Activated CD8-positive, alpha-beta memory T cell treated with anti-CD3 and anti-CD28 coated beads, Interleukin-2, amount 10 ng/mL, durations not matched to agents 7 days and 5 days (primary cell): ENCODE measurements around the gene ASB11. TPM values are rescaled to one million over a fixed set of nuclear protein-coding genes. Genes with fewer than 3 reads are reported as not detected.
"Not testable (repeated sequence)": the region's sequence is repeated elsewhere in the genome, so short reads cannot be mapped to it uniquely, and the experiment has no call there.

ENCODE experiments used
- ATAC-seq: fragments of 150-1000 bp; cut with Tn5 transposase; one replicate; pipeline ENCODE4 v1.10.0; 2021; ENCODE audit warnings: moderate library complexity
- CTCF ChIA-PET: fragments of 350-600 bp; sonication (Branson Sonifier 250); formaldehyde crosslinking; loops from one replicate; lab custom pipeline; 2021; ENCODE audit warnings: antibody characterized with exemption; lab: Charles Lee
- DNase-seq: peaks from one replicate; pipeline ENCODE4 v3.0.0-alpha.2; 2020
- H3K27ac Mint-ChIP-seq: one replicate; pipeline ENCODE4 v1.8.0; 2021; ENCODE audit warnings: mild to moderate bottlenecking, mixed read lengths
- H3K27me3 Mint-ChIP-seq: one replicate; pipeline ENCODE4 v1.8.0; 2021; ENCODE audit warnings: mixed read lengths
- H3K36me3 Mint-ChIP-seq: one replicate; pipeline ENCODE4 v1.8.0; 2021; ENCODE audit warnings: mild to moderate bottlenecking, mixed read lengths
- H3K4me1 Mint-ChIP-seq: one replicate; pipeline ENCODE4 v1.8.0; 2021; ENCODE audit warnings: mixed read lengths
- H3K4me3 Mint-ChIP-seq: one replicate; pipeline ENCODE4 v1.8.0; 2021; ENCODE audit warnings: mild to moderate bottlenecking, moderate library complexity, mixed read lengths
- H3K9me3 Mint-ChIP-seq: one replicate; pipeline ENCODE4 v1.8.0; 2022; ENCODE audit warnings: low read depth, mixed read lengths
- total RNA-seq, 2 experiments: library from RNA; stranded (reverse); gene quantifications; one replicate each; pipeline ENCODE4 v1.2.3, GENCODE V29; 2021

The ASB11 gene
- total RNA-seq, 2 experiments from 2014 or later = not detected

DNA sequence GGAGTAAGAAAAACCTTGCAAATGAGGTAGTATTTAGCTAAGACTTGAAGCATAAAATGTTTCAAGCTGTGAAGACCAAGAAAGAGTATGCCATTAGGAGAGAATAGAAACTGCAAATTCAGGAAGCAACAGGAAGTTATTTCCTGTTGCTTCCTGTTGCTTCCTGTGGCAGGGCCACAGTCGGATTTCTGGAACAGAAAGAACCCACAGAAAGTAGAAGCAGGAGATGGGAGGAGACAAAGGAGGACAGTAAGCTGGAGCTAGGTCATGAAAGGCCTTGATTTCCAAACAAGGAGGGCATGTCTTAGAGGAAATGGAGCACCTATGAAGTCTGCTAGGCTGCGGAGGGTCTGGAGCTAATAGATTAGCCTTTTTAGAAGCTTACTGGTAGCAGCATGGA lies 17.2 kb downstream of the ASB11 start:
- H3K4me3 Mint-ChIP-seq = no peak overlapping the region
- ATAC-seq = no peak
- H3K36me3 Mint-ChIP-seq = no peaks in the 10 kb centered on the region
- H3K4me1 Mint-ChIP-seq = peaks cover 18% of the 10 kb centered on the region
- CTCF ChIA-PET = interaction anchor here (0.7 to 0.9 kb wide), 2 partner anchors 13 to 17 kb away, joined by 3 read pairs; no protein-coding TSS in a partner anchor
- DNase-seq = no peak
- no peak overlapping the region for H3K27ac Mint-ChIP-seq
- H3K9me3 Mint-ChIP-seq = no peaks in the 10 kb centered on the region
- peaks cover 2% of the 10 kb centered on the region for H3K27me3 Mint-ChIP-seq

DNA sequence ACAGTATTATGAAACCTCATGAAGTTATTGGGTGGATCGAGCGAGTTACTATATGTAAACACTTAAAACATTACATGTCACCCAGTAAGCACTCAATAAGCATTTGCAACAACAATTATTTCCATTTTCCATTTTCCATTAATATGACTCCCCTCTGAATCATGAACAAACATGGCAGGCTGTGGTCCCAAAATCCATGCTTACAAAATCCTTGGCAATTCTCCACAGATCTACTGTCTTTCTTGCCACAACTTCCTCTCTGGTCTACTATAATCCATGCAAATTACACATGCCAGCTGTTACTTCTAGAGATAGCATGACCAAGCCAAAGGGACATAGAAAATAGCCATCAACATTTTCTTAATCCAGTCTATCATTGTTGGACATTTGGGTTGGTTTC lies 22.0 kb downstream of the ASB11 start:
- no peak overlapping the region for H3K4me3 Mint-ChIP-seq
- no peaks in the 10 kb centered on the region for H3K9me3 Mint-ChIP-seq
- no peak overlapping the region for H3K27ac Mint-ChIP-seq
- no peaks in the 10 kb centered on the region for H3K36me3 Mint-ChIP-seq
- CTCF ChIA-PET = no interaction called here
- no peaks in the 10 kb centered on the region for H3K27me3 Mint-ChIP-seq
- peaks cover 3% of the 10 kb centered on the region for H3K4me1 Mint-ChIP-seq
- DNase-seq (no peak), ATAC-seq (no peak)

DNA sequence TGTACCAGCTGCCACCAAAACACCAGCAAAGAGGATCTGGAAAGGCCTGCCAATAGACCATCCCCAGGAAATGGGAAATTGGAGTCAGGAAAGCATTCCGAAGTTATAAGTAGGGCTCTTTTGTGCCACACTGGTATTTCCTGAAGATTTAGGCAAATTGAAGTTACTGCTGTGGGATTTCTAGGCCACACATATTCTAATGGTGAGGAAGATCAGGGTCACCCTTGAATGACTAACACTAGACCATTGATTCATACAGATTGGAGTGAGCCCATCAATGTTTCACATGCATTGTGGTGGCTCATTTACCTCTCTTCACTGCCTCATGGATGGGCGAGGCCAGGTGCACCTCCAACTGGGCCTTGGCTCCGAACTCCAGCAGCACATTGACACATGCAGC lies 22.6 kb downstream of the ASB11 start:
- ATAC-seq (no peak), DNase-seq (no peak)
- H3K4me1 Mint-ChIP-seq = peaks cover under 1% of the 10 kb centered on the region
- CTCF ChIA-PET = no interaction called here
- H3K27me3 Mint-ChIP-seq = no peaks in the 10 kb centered on the region
- no peak overlapping the region for H3K27ac Mint-ChIP-seq
- no peaks in the 10 kb centered on the region for H3K36me3 Mint-ChIP-seq
- H3K9me3 Mint-ChIP-seq = no peaks in the 10 kb centered on the region
- no peak overlapping the region for H3K4me3 Mint-ChIP-seq

DNA sequence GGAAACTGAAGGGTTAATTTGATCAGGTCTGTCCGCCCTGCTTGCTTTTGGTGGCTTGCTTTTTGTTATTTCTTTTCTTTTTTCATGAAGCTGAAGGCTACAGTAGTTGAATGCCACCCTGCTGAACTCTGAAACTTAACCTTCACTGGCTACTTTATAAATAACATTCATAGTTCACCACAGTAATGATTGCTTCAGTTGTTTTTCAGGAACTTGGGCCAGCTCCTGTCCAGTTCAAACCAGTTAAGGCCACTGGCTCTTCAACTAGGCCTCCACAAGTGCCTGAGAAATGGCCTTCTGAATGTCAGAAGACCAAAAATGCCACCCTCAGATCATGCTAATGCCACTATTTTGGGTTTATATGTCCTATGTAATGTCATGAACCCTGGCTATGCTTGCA lies 37.8 kb downstream of the ASB11 start:
- DNase-seq (no peak), ATAC-seq (no peak)
- H3K27ac Mint-ChIP-seq = no peak overlapping the region
- no peaks in the 10 kb centered on the region for H3K9me3 Mint-ChIP-seq
- no peak overlapping the region for H3K4me3 Mint-ChIP-seq
- no peaks in the 10 kb centered on the region for H3K4me1 Mint-ChIP-seq
- CTCF ChIA-PET = no interaction called here
- peaks cover 8% of the 10 kb centered on the region for H3K27me3 Mint-ChIP-seq
- H3K36me3 Mint-ChIP-seq = no peaks in the 10 kb centered on the region

DNA sequence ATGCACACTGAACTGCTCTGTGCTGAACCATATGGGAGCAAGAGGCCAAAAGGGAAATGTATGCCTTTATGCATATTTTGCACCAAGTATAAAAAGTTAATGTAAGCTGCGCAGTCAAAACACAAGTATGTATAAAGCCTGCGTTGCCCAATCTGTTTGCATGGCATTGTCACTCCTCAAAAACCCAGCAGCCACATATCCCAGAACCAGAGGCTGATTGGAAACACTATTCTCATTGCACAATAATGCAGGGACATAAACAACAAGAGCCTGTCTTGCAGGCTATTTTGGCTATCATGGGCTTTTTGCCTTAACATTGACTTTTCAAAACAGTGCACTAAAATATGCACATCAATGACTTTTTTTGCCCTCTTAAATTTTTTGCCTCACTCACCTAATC lies 40.5 kb downstream of the ASB11 start:
- H3K27ac Mint-ChIP-seq = no peak overlapping the region
- H3K4me3 Mint-ChIP-seq = no peak overlapping the region
- CTCF ChIA-PET = no interaction called here
- ATAC-seq (no peak), DNase-seq (no peak)
- H3K9me3 Mint-ChIP-seq = no peaks in the 10 kb centered on the region
- H3K4me1 Mint-ChIP-seq = peaks cover 3% of the 10 kb centered on the region
- H3K27me3 Mint-ChIP-seq = peaks cover 2% of the 10 kb centered on the region
- H3K36me3 Mint-ChIP-seq = no peaks in the 10 kb centered on the region

DNA sequence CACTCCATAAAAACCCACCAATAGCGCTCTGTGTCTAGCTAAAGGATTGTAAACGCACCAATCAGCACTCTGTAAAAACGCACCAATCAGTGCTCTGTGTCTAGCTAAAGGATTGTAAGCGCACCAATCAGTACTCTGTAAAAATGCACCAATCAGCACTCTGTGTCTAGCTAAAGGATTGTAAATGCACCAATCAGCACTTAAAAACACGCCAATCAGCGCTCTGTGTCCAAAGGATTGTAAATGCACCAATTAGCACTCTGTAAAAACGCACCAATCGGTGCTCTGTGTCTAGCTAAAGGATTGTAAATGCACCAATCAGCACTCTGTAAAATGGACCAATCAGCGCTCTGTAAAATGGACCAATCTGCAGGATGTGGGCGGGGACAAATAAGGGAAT lies 42.2 kb downstream of the ASB11 start:
- H3K36me3 Mint-ChIP-seq, H3K4me3 Mint-ChIP-seq, DNase-seq, H3K27ac Mint-ChIP-seq, H3K27me3 Mint-ChIP-seq, H3K4me1 Mint-ChIP-seq, H3K9me3 Mint-ChIP-seq, ATAC-seq: not testable (repeated sequence)
- CTCF ChIA-PET = interaction anchor here (0.7 kb wide), 1 partner anchor 66 kb away, joined by 3 read pairs; no protein-coding TSS in a partner anchor

DNA sequence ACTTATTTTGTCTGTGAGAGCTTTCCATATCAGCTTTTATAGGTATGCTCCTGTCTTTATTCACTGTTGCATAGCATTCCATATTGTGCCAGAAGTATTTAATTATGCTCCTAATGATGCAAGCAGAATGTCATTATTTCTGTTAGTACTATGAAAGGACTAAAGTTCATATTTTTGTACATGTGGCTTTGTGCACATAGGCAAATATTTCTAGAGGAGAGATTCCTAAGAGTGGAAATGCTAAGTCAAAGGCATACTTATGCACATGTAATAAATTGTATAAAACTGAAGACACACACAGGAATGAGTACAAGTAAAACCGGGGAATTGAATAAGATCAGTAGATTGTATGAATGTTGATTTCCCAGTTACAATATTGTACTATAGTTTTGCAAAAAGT lies 43.7 kb downstream of the ASB11 start:
- peaks cover 2% of the 10 kb centered on the region for H3K27me3 Mint-ChIP-seq
- DNase-seq (no peak), ATAC-seq (no peak)
- no peaks in the 10 kb centered on the region for H3K36me3 Mint-ChIP-seq
- CTCF ChIA-PET = no interaction called here
- H3K9me3 Mint-ChIP-seq = no peaks in the 10 kb centered on the region
- no peak overlapping the region for H3K4me3 Mint-ChIP-seq
- H3K4me1 Mint-ChIP-seq = peaks cover 6% of the 10 kb centered on the region
- no peak overlapping the region for H3K27ac Mint-ChIP-seq

DNA sequence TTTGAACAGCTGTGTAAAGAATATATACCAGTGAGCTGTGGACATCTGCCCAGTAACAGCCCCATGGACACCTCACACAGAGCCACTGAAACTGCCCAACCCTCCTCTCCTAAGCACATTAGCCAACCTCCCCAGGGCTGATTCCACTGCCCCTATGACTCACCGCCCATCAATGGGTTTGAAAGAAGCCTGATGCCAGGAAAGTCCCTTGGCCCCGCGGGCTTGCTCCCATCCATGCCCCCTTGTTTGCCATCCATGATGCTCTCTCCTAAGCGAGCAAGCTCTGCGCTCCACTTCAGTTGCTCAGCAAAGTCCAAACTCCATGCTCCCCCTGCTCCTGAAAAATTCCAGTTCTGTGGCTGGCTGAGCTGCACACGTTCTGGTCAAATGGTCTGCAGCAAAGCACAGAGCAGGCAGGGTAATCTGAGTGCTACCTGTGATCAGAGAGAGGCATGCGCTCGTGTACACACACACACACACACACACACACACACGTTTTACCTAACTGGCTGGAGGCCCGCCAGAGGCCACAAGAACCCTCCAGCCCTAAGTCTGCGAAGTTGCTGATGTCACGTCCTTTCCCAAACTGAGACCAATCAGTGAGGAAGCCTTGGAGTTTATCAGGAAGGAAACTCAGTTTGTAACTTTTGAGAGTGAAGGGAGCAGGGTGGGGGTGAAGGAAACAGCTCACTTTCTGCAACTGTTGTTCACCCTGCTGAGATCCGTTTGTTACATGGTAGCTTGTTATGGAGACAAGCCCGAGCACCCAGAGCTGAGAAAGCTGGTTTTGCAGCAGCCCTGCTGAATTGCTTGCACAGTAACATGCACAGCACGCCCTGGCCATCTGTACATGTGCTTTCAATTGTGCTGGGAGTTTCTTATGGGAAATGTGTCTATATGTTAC lies 45.6 kb downstream of the ASB11 start, which contains the start of gene ASB9:
ASB9 (minus strand) TSS at position 466 of the 904 bp plus-strand sequence; CDS start at position 257, 209 bp downstream.
- Mint-ChIP-seq H3K4me1 (peaks cover 6% of the 10 kb centered on the region), H3K27me3 (peaks cover 2% of the 10 kb centered on the region), H3K27ac (no peak within 1 kb of the TSS), H3K9me3 (no peaks in the 10 kb centered on the region), H3K36me3 (no peaks in the 10 kb centered on the region), H3K4me3 (no peak within 1 kb of the TSS)
- CTCF ChIA-PET = no interaction called here
- no peak for ATAC-seq
- DNase-seq = no peak

DNA sequence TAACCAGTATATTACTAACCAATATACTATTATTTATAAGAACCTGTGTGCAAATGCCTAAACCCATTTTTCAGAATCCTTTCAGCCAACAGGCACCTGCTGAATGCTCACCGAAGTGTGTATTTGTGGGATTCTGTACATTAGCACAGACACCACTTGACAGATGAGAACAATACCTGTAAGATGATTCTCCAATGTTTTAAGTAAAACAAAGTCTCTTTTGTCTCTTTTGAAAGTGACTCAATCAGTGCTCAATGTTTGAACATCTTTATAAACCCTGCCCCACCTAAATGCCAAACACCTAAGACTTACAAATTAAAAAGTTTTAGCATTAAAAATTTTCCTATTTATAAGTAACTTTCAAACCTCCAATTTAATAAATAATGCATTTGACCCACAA lies 46.3 kb downstream of the ASB11 start:
- H3K27me3 Mint-ChIP-seq = no peaks in the 10 kb centered on the region
- H3K4me1 Mint-ChIP-seq = peaks cover 6% of the 10 kb centered on the region
- no peak for ATAC-seq
- DNase-seq = no peak
- no peak overlapping the region for H3K27ac Mint-ChIP-seq
- no peak overlapping the region for H3K4me3 Mint-ChIP-seq
- H3K9me3 Mint-ChIP-seq = no peaks in the 10 kb centered on the region
- no peaks in the 10 kb centered on the region for H3K36me3 Mint-ChIP-seq
- CTCF ChIA-PET = no interaction called here

DNA sequence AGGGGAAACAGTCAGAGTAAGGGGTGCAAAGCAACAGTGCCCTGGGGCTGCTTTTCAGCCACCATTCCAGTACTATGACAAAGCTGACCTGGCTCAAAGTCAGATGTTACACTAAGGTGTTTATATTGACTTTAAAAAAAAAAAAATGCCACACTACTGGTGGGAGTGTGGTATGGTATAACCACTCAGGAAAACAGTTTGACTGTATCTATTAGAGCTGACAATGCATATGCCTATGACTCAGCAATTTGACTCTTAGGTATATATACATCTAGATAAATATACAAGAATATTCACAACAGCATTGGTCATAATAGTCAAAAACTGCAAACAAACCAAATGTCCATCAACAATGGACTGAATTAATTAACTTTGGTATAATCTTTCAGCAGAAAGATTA lies 60.6 kb downstream of the ASB11 start:
- CTCF ChIA-PET = interaction anchor here (1.0 kb wide), 1 partner anchor 12 kb away, joined by 3 read pairs; no protein-coding TSS in a partner anchor
- H3K27me3 Mint-ChIP-seq = peaks cover 3% of the 10 kb centered on the region
- no peak for ATAC-seq

DNA sequence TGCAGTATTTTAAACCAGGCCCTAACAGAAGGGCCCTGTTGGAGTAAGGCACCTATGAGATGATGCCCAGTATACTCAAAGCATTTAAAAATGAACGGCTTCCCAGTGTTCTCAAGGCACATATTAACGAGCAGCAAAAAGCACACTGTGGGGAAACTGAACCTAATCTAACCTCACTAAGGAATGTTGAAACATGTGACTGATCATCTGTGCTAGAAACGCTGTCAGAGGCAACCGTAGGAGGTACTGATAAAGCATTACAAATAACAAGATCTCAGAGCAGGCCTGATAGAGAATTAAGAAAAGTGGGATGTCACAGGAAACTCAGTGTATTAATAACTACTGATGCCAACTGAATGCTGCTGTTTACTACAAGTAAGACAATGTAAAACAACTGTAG lies 69.5 kb downstream of the ASB11 start:
- CTCF ChIA-PET = no interaction called here
- ATAC-seq (no peak), DNase-seq (no peak)
- Mint-ChIP-seq H3K27me3 (no peaks in the 10 kb centered on the region), H3K4me1 (peaks cover 7% of the 10 kb centered on the region), H3K27ac (no peak overlapping the region), H3K9me3 (no peaks in the 10 kb centered on the region), H3K36me3 (no peaks in the 10 kb centered on the region), H3K4me3 (no peak overlapping the region)

More for the DNA sequence above, 60.6 kb downstream of the ASB11 start:
- H3K4me3 Mint-ChIP-seq = no peak overlapping the region
- H3K27ac Mint-ChIP-seq = no peak overlapping the region
- H3K4me1 Mint-ChIP-seq = no peaks in the 10 kb centered on the region
- no peak for DNase-seq
- no peaks in the 10 kb centered on the region for H3K36me3 Mint-ChIP-seq
- H3K9me3 Mint-ChIP-seq = no peaks in the 10 kb centered on the region

DNA sequence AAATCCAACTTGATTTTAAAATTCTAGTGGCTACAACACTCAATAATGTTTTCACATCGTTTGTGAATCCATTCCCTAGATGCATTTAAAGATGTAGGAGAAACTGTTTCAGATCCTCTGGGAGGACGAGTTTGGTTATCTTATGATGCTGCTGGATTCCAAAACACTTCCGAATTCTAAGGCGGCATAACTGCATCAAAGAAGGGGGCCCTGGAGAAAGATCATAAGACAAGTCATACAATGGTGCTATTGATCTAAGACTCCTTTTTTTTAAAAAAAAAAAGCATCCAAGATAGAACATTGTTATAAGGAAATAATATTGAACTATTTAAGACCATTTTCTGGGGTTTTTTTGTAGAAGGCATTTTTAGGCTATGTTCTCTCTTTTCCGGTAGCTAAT lies 71.0 kb downstream of the ASB11 start:
- CTCF ChIA-PET = interaction anchor here (1.4 kb wide), 1 partner anchor 83 kb away, joined by 3 read pairs; no protein-coding TSS in a partner anchor
- no peak for DNase-seq
- no peaks in the 10 kb centered on the region for H3K9me3 Mint-ChIP-seq
- H3K4me3 Mint-ChIP-seq = no peak overlapping the region
- no peak overlapping the region for H3K27ac Mint-ChIP-seq
- H3K4me1 Mint-ChIP-seq = peaks cover 7% of the 10 kb centered on the region
- ATAC-seq = no peak
- no peaks in the 10 kb centered on the region for H3K36me3 Mint-ChIP-seq
- H3K27me3 Mint-ChIP-seq = no peaks in the 10 kb centered on the region

DNA sequence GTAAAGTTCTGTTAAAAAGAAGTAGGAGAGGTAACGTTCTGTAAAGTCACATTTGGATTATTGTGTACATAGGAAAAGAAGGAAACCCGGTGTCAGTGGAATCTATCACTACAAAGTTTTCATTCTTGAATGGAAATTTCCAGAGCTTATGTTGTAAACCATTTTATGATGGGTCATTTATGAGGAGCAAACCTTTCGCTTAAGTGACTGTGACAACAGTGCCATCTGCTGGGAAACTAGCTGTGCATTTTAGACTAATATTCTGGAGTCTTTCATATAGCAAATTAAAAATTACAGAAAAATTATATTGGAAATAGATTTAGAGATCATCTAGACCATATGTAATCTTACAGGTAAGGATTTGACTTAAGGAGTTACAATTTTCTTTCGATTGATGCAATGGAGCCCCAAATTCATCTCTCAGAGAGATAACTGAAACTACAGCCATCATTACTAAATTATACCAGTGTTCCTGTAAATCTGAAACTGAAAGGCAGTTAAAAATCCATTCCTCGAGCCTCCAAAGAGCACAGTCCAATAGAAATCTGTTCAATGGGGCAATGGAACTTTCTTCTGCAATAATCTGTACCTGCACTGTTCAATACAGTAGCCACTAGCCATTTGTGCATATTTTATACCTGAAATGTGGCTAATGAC lies 72.4 kb downstream of the ASB11 start:
- DNase-seq = peak; percentile 40
- H3K4me3 Mint-ChIP-seq = no peak overlapping the region
- H3K9me3 Mint-ChIP-seq = no peaks in the 10 kb centered on the region
- CTCF ChIA-PET = interaction anchor here (0.7 to 2.0 kb wide), 6 partner anchors 12 to 229 kb away, joined by 3 to 6 read pairs (median 3); no protein-coding TSS in a partner anchor
- H3K27me3 Mint-ChIP-seq = no peaks in the 10 kb centered on the region
- peaks cover 7% of the 10 kb centered on the region for H3K4me1 Mint-ChIP-seq
- H3K36me3 Mint-ChIP-seq = no peaks in the 10 kb centered on the region
- ATAC-seq = no peak
- H3K27ac Mint-ChIP-seq = no peak overlapping the region
